Fibroblast of skin of right biceps (primary cell): Measurements from ENCODE around the gene PCDH1.

ENCODE experiments used
- DNase-seq: peaks from one replicate; pipeline ENCODE4 v3.0.0-alpha.2; 2013

The PCDH1 gene

GRCh38 chr5:141872496-141873356 is 5.5 kb downstream of the PCDH1 start:
- no peak for DNase-seq

- DNase-seq = no peak
Observed at GRCh38 chr5:141871870-141872269, 6.3 kb downstream of the PCDH1 start.

- no peak for DNase-seq
Observed at GRCh38 chr5:141870871-141871270, 7.3 kb downstream of the PCDH1 start.

- DNase-seq = no peak
Observed at GRCh38 chr5:141870228-141870627, 8.0 kb downstream of the PCDH1 start.

GRCh38 chr5:141869514-141869913 is 8.7 kb downstream of the PCDH1 start:
- no peak for DNase-seq

GRCh38 chr5:141869040-141869439 is 9.2 kb downstream of the PCDH1 start:
- no peak for DNase-seq

GRCh38 chr5:141868541-141868940 is 9.7 kb downstream of the PCDH1 start:
- DNase-seq = no peak

- DNase-seq = no peak
Observed at GRCh38 chr5:141867651-141868050, 10.6 kb downstream of the PCDH1 start.

- no peak for DNase-seq
Observed at GRCh38 chr5:141867139-141867538, 11.1 kb downstream of the PCDH1 start.

GRCh38 chr5:141866096-141866495 is 12.1 kb downstream of the PCDH1 start:
- DNase-seq = no peak

- no peak for DNase-seq
Observed at GRCh38 chr5:141865406-141865805, 12.8 kb downstream of the PCDH1 start.

GRCh38 chr5:141864371-141865370 is 13.5 kb downstream of the PCDH1 start:
- DNase-seq = no peak

GRCh38 chr5:141863569-141864178 is 14.5 kb downstream of the PCDH1 start:
- no peak for DNase-seq

GRCh38 chr5:141862936-141863543 is 15.2 kb downstream of the PCDH1 start:
- no peak for DNase-seq

- no peak for DNase-seq
Observed at GRCh38 chr5:141861194-141861593, 17.0 kb downstream of the PCDH1 start.

- DNase-seq = no peak
Observed at GRCh38 chr5:141858079-141858765, 20.0 kb downstream of the PCDH1 start.

GRCh38 chr5:141857226-141857625 is 21.0 kb downstream of the PCDH1 start:
- no peak for DNase-seq

GRCh38 chr5:141856037-141856790 is 22.0 kb downstream of the PCDH1 start:
- DNase-seq = no peak

GRCh38 chr5:141855265-141856036 is 22.8 kb downstream of the PCDH1 start:
- no peak for DNase-seq

GRCh38 chr5:141853895-141854626 is 24.1 kb downstream of the PCDH1 start:
- DNase-seq = no peak
